HG03025 (cell line): ENCODE measurements around the gene SHISA2.

Source experiments
- ATAC-seq: cut with Tn5 transposase; IDR thresholded peaks from one replicate; pipeline ENCODE4 v1.9.1; 2021; ENCODE audit warnings: mild to moderate bottlenecking, moderate library complexity; ENCODE audit not compliant: unreplicated experiment, low FRiP score

The SHISA2 gene

GRCh38 chr13:26019881-26020870 is 31.6 kb downstream of the SHISA2 start:
- no peak for ATAC-seq

- no peak for ATAC-seq
Observed at GRCh38 chr13:26019251-26019650, 32.6 kb downstream of the SHISA2 start.

GRCh38 chr13:26017932-26018665 is 33.7 kb downstream of the SHISA2 start:
- no peak for ATAC-seq

GRCh38 chr13:26017196-26017921 is 34.5 kb downstream of the SHISA2 start:
- no peak for ATAC-seq

GRCh38 chr13:26016189-26016588 is 35.6 kb downstream of the SHISA2 start:
- no peak for ATAC-seq

GRCh38 chr13:26015271-26016125 is 36.3 kb downstream of the SHISA2 start:
- no peak for ATAC-seq

- ATAC-seq = no peak
Observed at GRCh38 chr13:26012995-26013394, 38.8 kb downstream of the SHISA2 start.

- ATAC-seq = no peak
Observed at GRCh38 chr13:26011996-26012821, 39.6 kb downstream of the SHISA2 start.

- ATAC-seq = no peak
Observed at GRCh38 chr13:26011208-26011573, 40.6 kb downstream of the SHISA2 start.

GRCh38 chr13:26010487-26011207 is 41.2 kb downstream of the SHISA2 start:
- ATAC-seq = no peak

- ATAC-seq = no peak
Observed at GRCh38 chr13:26007261-26008125, 44.3 kb downstream of the SHISA2 start.
